Measurements from ENCODE around the gene ABHD2.

Gene ABHD2

GRCh38 chr15:89054873-89055272 lies 33.4 kb upstream of the ABHD2 start:
- H3K4me1 ChIP-seq = peaks cover 0 to 3% (median 0%) of the 10 kb centered on the region in 10 experiments; a peak in 1 of 20 replicates
- H3K36me3 ChIP-seq = no peaks in the 10 kb centered on the region
- H3K4me2 ChIP-seq = no peak overlapping the region
- H3K27me3 ChIP-seq = no peaks in the 10 kb centered on the region
- no peak for TF ChIP-seq Cebpa-rat (IDR thresholded peaks at IDR 0.05)
- no peaks in the 10 kb centered on the region for H3K9me3 ChIP-seq (replicated peaks in 1 of 11)
- H4K20me1 ChIP-seq = no peaks in the 10 kb centered on the region
- no peak overlapping the region for H3K4me3 ChIP-seq
- H3K27ac ChIP-seq = no peak overlapping the region
- H3K9ac ChIP-seq = no peak overlapping the region

GRCh38 chr15:89057506-89058133 lies 30.6 kb upstream of the ABHD2 start:
- Histone ChIP-seq H3K27me3 (no peaks in the 10 kb centered on the region), H3K4me1 (peaks cover 0 to under 1% (median 0%) of the 10 kb centered on the region in 10 experiments; a peak in 1 of 20 replicates), H3K4me3 (no peak overlapping the region), H3K4me2 (no peak overlapping the region), H3K9ac (no peak overlapping the region), H4K20me1 (no peaks in the 10 kb centered on the region), H3K27ac (no peak overlapping the region), H3K9me3 (replicated peaks in 1 of 11) (no peaks in the 10 kb centered on the region), H3K36me3 (no peaks in the 10 kb centered on the region)
- TF ChIP-seq Cebpa-rat (IDR thresholded peaks at IDR 0.05) = no peak

GRCh38 chr15:89058376-89058775 lies 29.9 kb upstream of the ABHD2 start:
- H3K9ac ChIP-seq = no peak overlapping the region
- H3K4me2 ChIP-seq = no peak overlapping the region
- no peaks in the 10 kb centered on the region for H3K9me3 ChIP-seq (replicated peaks in 1 of 11)
- TF ChIP-seq Cebpa-rat (IDR thresholded peaks at IDR 0.05) = no peak
- no peaks in the 10 kb centered on the region for H3K36me3 ChIP-seq
- H3K4me3 ChIP-seq = no peak overlapping the region
- no peaks in the 10 kb centered on the region for H3K27me3 ChIP-seq
- H3K4me1 ChIP-seq = no peaks in the 10 kb centered on the region
- H4K20me1 ChIP-seq = no peaks in the 10 kb centered on the region
- H3K27ac ChIP-seq = no peak overlapping the region

- no peak for TF ChIP-seq Cebpa-rat (IDR thresholded peaks at IDR 0.05)
- Histone ChIP-seq H3K27me3 (no peaks in the 10 kb centered on the region), H4K20me1 (no peaks in the 10 kb centered on the region), H3K9ac (no peak overlapping the region), H3K36me3 (no peaks in the 10 kb centered on the region), H3K4me3 (no peak overlapping the region), H3K9me3 (replicated peaks in 1 of 11) (no peaks in the 10 kb centered on the region), H3K4me2 (no peak overlapping the region), H3K27ac (no peak overlapping the region), H3K4me1 (no peaks in the 10 kb centered on the region)
Measured at GRCh38 chr15:89058876-89059405, 29.3 kb upstream of the ABHD2 start.

- H3K36me3 ChIP-seq = peaks cover 0 to 7% (median 0%) of the 10 kb centered on the region in 11 experiments; a peak in 2 of 22 replicates
- H3K9ac ChIP-seq = no peak overlapping the region
- peaks cover 30 to 50% (median 36%) of the 10 kb centered on the region in 11 experiments for H3K9me3 ChIP-seq (replicated peaks in 1 of 11)
- no peak overlapping the region for H3K27ac ChIP-seq
- H3K27me3 ChIP-seq = no peaks in the 10 kb centered on the region
- H3K4me2 ChIP-seq = no peak overlapping the region
- TF ChIP-seq Cebpa-rat (IDR thresholded peaks at IDR 0.05) = no peak
- peaks cover 0 to 20% (median 15%) of the 10 kb centered on the region in 10 experiments; a peak in 15 of 20 replicates for H3K4me1 ChIP-seq
- no peaks in the 10 kb centered on the region for H4K20me1 ChIP-seq
- 0 out of 20 replicates have a peak overlapping the region, but pooled peaks of 1 of the 10 experiments have one; percentile 38 for H3K4me3 ChIP-seq
Measured at GRCh38 chr15:89066280-89066679, 22.0 kb upstream of the ABHD2 start.

GRCh38 chr15:89067751-89068150 lies 20.5 kb upstream of the ABHD2 start:
- Histone ChIP-seq H3K4me2 (peak overlapping the region in 8 of 11 experiments; percentile 8 to 60 (median 40); a peak in 14 of 22 replicates), H3K9me3 (replicated peaks in 1 of 11) (peaks cover 30 to 50% (median 36%) of the 10 kb centered on the region in 11 experiments), H3K27ac (peak overlapping the region in 9 of 11 experiments; percentile 10 to 62 (median 31); a peak in 9 of 22 replicates), H3K4me3 (0 out of 20 replicates have a peak overlapping the region, but pooled peaks of 1 of the 10 experiments have one; percentile 19), H3K4me1 (peaks cover 0 to 29% (median 21%) of the 10 kb centered on the region in 10 experiments; a peak in 16 of 20 replicates), H3K27me3 (no peaks in the 10 kb centered on the region), H3K9ac (no peak overlapping the region), H4K20me1 (no peaks in the 10 kb centered on the region), H3K36me3 (peaks cover 0 to 7% (median 0%) of the 10 kb centered on the region in 11 experiments; a peak in 2 of 22 replicates)
- no peak for TF ChIP-seq Cebpa-rat (IDR thresholded peaks at IDR 0.05)

GRCh38 chr15:89068325-89068784 lies 19.9 kb upstream of the ABHD2 start:
- peaks cover 0 to 7% (median 0%) of the 10 kb centered on the region in 11 experiments; a peak in 2 of 22 replicates for H3K36me3 ChIP-seq
- no peak for TF ChIP-seq Cebpa-rat (IDR thresholded peaks at IDR 0.05)
- H3K27ac ChIP-seq = peak overlapping the region in 6 of 11 experiments; percentile 18 to 62 (median 40); a peak in 7 of 22 replicates
- no peak overlapping the region for H3K9ac ChIP-seq
- H3K4me3 ChIP-seq = no peak overlapping the region
- no peaks in the 10 kb centered on the region for H4K20me1 ChIP-seq
- H3K4me2 ChIP-seq = peak overlapping the region in 8 of 11 experiments; percentile 8 to 60 (median 40); a peak in 14 of 22 replicates
- no peaks in the 10 kb centered on the region for H3K27me3 ChIP-seq
- H3K9me3 ChIP-seq (replicated peaks in 1 of 11) = peaks cover 30 to 50% (median 36%) of the 10 kb centered on the region in 11 experiments
- H3K4me1 ChIP-seq = peaks cover 0 to 29% (median 21%) of the 10 kb centered on the region in 10 experiments; a peak in 16 of 20 replicates

- H3K4me2 ChIP-seq = no peak overlapping the region
- TF ChIP-seq Cebpa-rat (IDR thresholded peaks at IDR 0.05) = no peak
Measured at GRCh38 chr15:89070197-89071124, 17.8 kb upstream of the ABHD2 start.

More at GRCh38 chr15:89070197-89071124, 17.8 kb upstream of the ABHD2 start:
- no peak overlapping the region for H3K4me3 ChIP-seq
- peaks cover 26 to 44% (median 33%) of the 10 kb centered on the region in 11 experiments for H3K9me3 ChIP-seq (replicated peaks in 1 of 11)
- H3K27me3 ChIP-seq = no peaks in the 10 kb centered on the region
- H3K9ac ChIP-seq = no peak overlapping the region
- peaks cover under 1 to 45% (median 31%) of the 10 kb centered on the region in 10 experiments; a peak in 19 of 20 replicates for H3K4me1 ChIP-seq
- peaks cover 0 to 7% (median 0%) of the 10 kb centered on the region in 11 experiments; a peak in 2 of 22 replicates for H3K36me3 ChIP-seq
- H3K27ac ChIP-seq = no peak overlapping the region
- H4K20me1 ChIP-seq = no peaks in the 10 kb centered on the region

Measured in BLaER1 treated with 17β-estradiol and CSF1 and Interleukin-3, amounts not matched to agents 10 nM and 100 nM (cell line).